GM23338 (cell line): Measurements from ENCODE around the gene PRLHR. TPM values are rescaled to one million over a fixed set of nuclear protein-coding genes. Genes with fewer than 3 reads are reported as not detected.

Source experiments
- ATAC-seq: fragments of 200-7000 bp; cut with Tn5 transposase; 3 replicates; pipeline ENCODE4 v1.9.1; 2020
- DNase-seq: peaks from one replicate; pipeline ENCODE4 v3.0.0-alpha.2; 2015; ENCODE audit warnings: low spot score
- H2AFZ ChIP-seq: fragments of 200-600 bp; sonication (generic); 2 replicates; pipeline ENCODE4 v1.8.0; 2016; ENCODE audit warnings: antibody characterized with exemption, mild to moderate bottlenecking, moderate library complexity
- H3F3A ChIP-seq: fragments of 200-600 bp; sonication (generic); replicated peaks from 2 replicates; pipeline ENCODE4 v1.8.0; 2017; ENCODE audit warnings: antibody characterized with exemption, mixed run types, low read depth
- H3K27ac ChIP-seq: fragments of 200-600 bp; sonication (generic); 2 replicates; pipeline ENCODE4 v1.6.1; 2016; ENCODE audit warnings: low read depth
- H3K27me3 ChIP-seq: fragments of 200-600 bp; sonication (generic); 2 replicates; pipeline ENCODE4 v1.8.0; 2016; ENCODE audit warnings: mild to moderate bottlenecking, mixed run types, moderate library complexity; ENCODE audit not compliant: insufficient read depth
- H3K36me3 ChIP-seq: fragments of 200-600 bp; sonication (generic); 2 replicates; pipeline ENCODE4 v1.8.0; 2016; ENCODE audit warnings: mild to moderate bottlenecking; ENCODE audit not compliant: insufficient read depth
- H3K4me1 ChIP-seq: fragments of 200-600 bp; sonication (generic); 2 replicates; pipeline ENCODE4 v1.8.0; 2016; ENCODE audit warnings: mild to moderate bottlenecking, moderate library complexity; ENCODE audit not compliant: insufficient read depth
- H3K4me2 ChIP-seq: fragments of 200-600 bp; sonication (generic); 2 replicates; pipeline ENCODE4 v1.7.1; 2017; ENCODE audit warnings: mixed run types
- H3K4me3 ChIP-seq: fragments of 200-600 bp; sonication (generic); 2 replicates; pipeline ENCODE4 v1.6.1; 2016; ENCODE audit warnings: mixed run types
- H3K79me2 ChIP-seq: fragments of 200-600 bp; sonication (generic); replicated peaks from 2 replicates; pipeline ENCODE4 v1.8.0; 2017; ENCODE audit warnings: mild to moderate bottlenecking; ENCODE audit not compliant: insufficient read depth
- H3K9me2 ChIP-seq: fragments of 200-600 bp; sonication (generic); 2 replicates; pipeline ENCODE4 v1.8.0; 2017; ENCODE audit not compliant: insufficient read depth
- H4K20me1 ChIP-seq: fragments of 200-600 bp; sonication (generic); replicated peaks from 2 replicates; pipeline ENCODE4 v1.8.0; 2017; ENCODE audit warnings: mild to moderate bottlenecking; ENCODE audit not compliant: insufficient read depth
- H3K27ac Mint-ChIP-seq: 2 replicates; pipeline ENCODE4 v1.8.0; 2020; ENCODE audit warnings: inconsistent platforms, mild to moderate bottlenecking, moderate library complexity, mixed read lengths
- H3K27me3 Mint-ChIP-seq: 3 replicates; pipeline ENCODE4 v1.8.0; 2022; ENCODE audit warnings: low read depth, mild to moderate bottlenecking, moderate library complexity, mixed read lengths, inconsistent platforms; ENCODE audit not compliant: insufficient read depth, poor library complexity
- H3K36me3 Mint-ChIP-seq: 3 replicates; pipeline ENCODE4 v1.8.0; 2021; ENCODE audit warnings: low read depth, mild to moderate bottlenecking, inconsistent platforms, moderate library complexity, mixed read lengths
- H3K4me1 Mint-ChIP-seq: 3 replicates; pipeline ENCODE4 v1.8.0; 2020; ENCODE audit warnings: mild to moderate bottlenecking, inconsistent platforms, mixed read lengths
- H3K4me3 Mint-ChIP-seq: 3 replicates; pipeline ENCODE4 v1.8.0; 2021; ENCODE audit warnings: moderate library complexity, mild to moderate bottlenecking, inconsistent platforms, mixed read lengths
- H3K9me3 Mint-ChIP-seq: 3 replicates; pipeline ENCODE4 v1.8.0; 2020; ENCODE audit warnings: moderate library complexity, mild to moderate bottlenecking, inconsistent platforms, mixed read lengths
- CREB1 ChIP-seq: fragments of 250-450 bp; sonication (Bioruptor Pico); IDR thresholded peaks from 2 replicates; pipeline ENCODE4 v1.5.0; 2020; ENCODE audit warnings: low read depth, mild to moderate bottlenecking, moderate library complexity
- CTCF ChIP-seq, 2 experiments: fragments of 200-600 bp in 1 of 2; sonication (generic) in 1 of 2; conservative IDR thresholded peaks; 2 replicates each; pipeline versions ENCODE4 v1.5.1 to v1.6.1; 2016 to 2017; ENCODE audit warnings: antibody characterized with exemption in 2 of 2, low read depth in 2 of 2, mild to moderate bottlenecking in 2 of 2, moderate library complexity in 1 of 2
- ETS1 ChIP-seq: IDR thresholded peaks from 2 replicates; pipeline ENCODE4 v1.6.1; 2016; ENCODE audit warnings: antibody characterized with exemption
- EZH2 ChIP-seq: fragments of 200-600 bp; sonication (generic); IDR thresholded peaks from one replicate; pipeline ENCODE4 v1.8.0; 2017; ENCODE audit warnings: antibody characterized with exemption, mild to moderate bottlenecking, low read depth; ENCODE audit not compliant: unreplicated experiment
- EZH2phosphoT487 ChIP-seq: fragments of 200-600 bp; sonication (generic); IDR thresholded peaks from one replicate; pipeline ENCODE4 v1.8.1; 2018; ENCODE audit warnings: antibody characterized with exemption; ENCODE audit not compliant: unreplicated experiment
- JUNB ChIP-seq: IDR thresholded peaks from one replicate; pipeline ENCODE4 v1.6.1; 2016; ENCODE audit warnings: antibody characterized with exemption; ENCODE audit not compliant: unreplicated experiment
- NANOG ChIP-seq: IDR thresholded peaks from 2 replicates; pipeline ENCODE4 v1.6.1; 2016; ENCODE audit warnings: antibody characterized with exemption, borderline replicate concordance
- REST ChIP-seq: IDR thresholded peaks from one replicate; pipeline ENCODE4 v1.6.1; 2018; ENCODE audit warnings: antibody characterized with exemption; ENCODE audit not compliant: unreplicated experiment
- ZNF114 ChIP-seq: fragments of 250-450 bp; sonication (Bioruptor Pico); IDR thresholded peaks from 2 replicates; pipeline ENCODE4 v1.5.0; 2020; ENCODE audit warnings: mild to moderate bottlenecking, moderate library complexity
- ZNF331 ChIP-seq: fragments of 250-450 bp; sonication (Bioruptor Pico); IDR thresholded peaks from 2 replicates; pipeline ENCODE4 v1.5.0; 2020; ENCODE audit warnings: low read depth, mild to moderate bottlenecking, moderate library complexity
- ZNF462 ChIP-seq: fragments of 250-450 bp; sonication (Bioruptor Pico); IDR thresholded peaks from 2 replicates; pipeline ENCODE4 v1.5.0; 2020; ENCODE audit warnings: mild to moderate bottlenecking, moderate library complexity
- polyA plus RNA-seq: library from polyadenylated mRNA; unstranded; fragments of >200 nt; fragmentation: Nextera tagmentation; extraction: Ambion mirVana; gene quantifications from 2 replicates; pipeline ENCODE4 v1.2.1, GENCODE V29; 2016
- total RNA-seq: library from RNA; depleted of rRNA; stranded (reverse); fragments of >200 nt; shearing (Covaris generic); gene quantifications from 2 replicates; pipeline ENCODE4 v1.2.3, GENCODE V29; 2014

PRLHR gene
- total and polyA plus RNA-seq, 2 experiments from 2014 or later: 0.24 TPM; not detected in 1

GRCh38 chr10:118542745-118543144 is 52.7 kb downstream of the PRLHR start:
- Histone ChIP-seq H3K4me3 (no peak overlapping the region), H3K27ac (no peak overlapping the region), H3K36me3 (no peaks in the 10 kb centered on the region), H3K79me2 (no peaks in the 10 kb centered on the region), H3K9me2 (no peaks in the 10 kb centered on the region), H3K27me3 (no peaks in the 10 kb centered on the region), H3K4me1 (no peaks in the 10 kb centered on the region; the same call in 1 of the 2 replicates), H3F3A (no peaks in the 10 kb centered on the region), H3K4me2 (no peak overlapping the region), H2AFZ (no peak overlapping the region), H4K20me1 (no peaks in the 10 kb centered on the region)
- H3K9me3 Mint-ChIP-seq: no peaks in the 10 kb centered on the region
- peaks cover 3% of the 10 kb centered on the region; the same call in 1 of the 3 replicates for H3K4me1 Mint-ChIP-seq
- H3K27ac Mint-ChIP-seq: no peak overlapping the region
- H3K4me3 Mint-ChIP-seq: no peak overlapping the region
- ATAC-seq (no peak), DNase-seq (no peak)
- no peak for TF ChIP-seq CTCF (conservative IDR thresholded peaks at IDR 0.05; ENCODE audit: low read depth in 2 of 2)
- TF ChIP-seq ZNF331 (CRISPR knock-in tag): no peak
- TF ChIP-seq ZNF114: no peak
- no peak for TF ChIP-seq CREB1 (CRISPR knock-in tag)
- TF ChIP-seq REST: no peak
- TF ChIP-seq EZH2phosphoT487: no peak
- TF ChIP-seq NANOG: no peak
- no peak for TF ChIP-seq ZNF462 (CRISPR knock-in tag)
- TF ChIP-seq JUNB: no peak
- no peak for TF ChIP-seq EZH2
- no peak for TF ChIP-seq ETS1
- no peaks in the 10 kb centered on the region for H3K36me3 Mint-ChIP-seq
- peaks cover 3% of the 10 kb centered on the region for H3K27me3 Mint-ChIP-seq
